GM18505 (cell line): ENCODE data around the gene DPH5.

Source experiments
- ATAC-seq: cut with Tn5 transposase; IDR thresholded peaks from one replicate; pipeline ENCODE4 v1.9.1; 2021; ENCODE audit not compliant: unreplicated experiment
- POLR2A ChIP-seq: IDR thresholded peaks from 4 replicates; pipeline ENCODE4 v1.6.1; 2011; ENCODE audit warnings: borderline replicate concordance; ENCODE audit not compliant: insufficient read depth, insufficient read length; ENCODE audit errors: extremely low read depth

Gene DPH5

GRCh38 chr1:101006553-101006952 lies 19.0 kb downstream of the DPH5 start:
- TF ChIP-seq POLR2A: no peak
- no peak for ATAC-seq

- TF ChIP-seq POLR2A: no peak
- no peak for ATAC-seq
Observed at GRCh38 chr1:101005871-101006270, 19.7 kb downstream of the DPH5 start.

- no peak for ATAC-seq
- no peak for TF ChIP-seq POLR2A
Observed at GRCh38 chr1:101005183-101005582, 20.4 kb downstream of the DPH5 start.

GRCh38 chr1:101004670-101005069 lies 20.9 kb downstream of the DPH5 start:
- no peak for TF ChIP-seq POLR2A
- ATAC-seq: no peak

- no peak for ATAC-seq
- TF ChIP-seq POLR2A: no peak
Observed at GRCh38 chr1:101004061-101004460, 21.5 kb downstream of the DPH5 start.

- no peak for TF ChIP-seq POLR2A
- ATAC-seq: no peak
Observed at GRCh38 chr1:101003012-101003650, 22.5 kb downstream of the DPH5 start.

GRCh38 chr1:101002551-101002950 lies 23.0 kb downstream of the DPH5 start:
- TF ChIP-seq POLR2A: no peak
- ATAC-seq: no peak

- ATAC-seq: no peak
- no peak for TF ChIP-seq POLR2A
Observed at GRCh38 chr1:101000131-101000873, 25.3 kb downstream of the DPH5 start.

GRCh38 chr1:100998426-100998825 lies 27.2 kb downstream of the DPH5 start:
- no peak for TF ChIP-seq POLR2A
- no peak for ATAC-seq

- ATAC-seq: no peak
- no peak for TF ChIP-seq POLR2A
Observed at GRCh38 chr1:100995198-100995988, 30.2 kb downstream of the DPH5 start.

- TF ChIP-seq POLR2A: no peak
- no peak for ATAC-seq
Observed at GRCh38 chr1:100989306-100990077, 36.1 kb downstream of the DPH5 start.

- TF ChIP-seq POLR2A: no peak
- no peak for ATAC-seq
Observed at GRCh38 chr1:100988121-100988520, 37.5 kb downstream of the DPH5 start.

GRCh38 chr1:100982793-100983192 lies 42.8 kb downstream of the DPH5 start:
- no peak for TF ChIP-seq POLR2A
- no peak for ATAC-seq
